Activated T-cell treated with anti-CD3 and anti-CD28 coated beads for 1 hour (primary cell): ENCODE data around the gene IQGAP2.

Experiments used
- DNase-seq: peaks from one replicate; pipeline ENCODE4 v3.0.0-alpha.2; 2020; ENCODE audit warnings: low read depth

Gene IQGAP2

GRCh38 chr5:76451031-76451701, 48.1 kb downstream of the IQGAP2 start:
- no peak for DNase-seq

DNA sequence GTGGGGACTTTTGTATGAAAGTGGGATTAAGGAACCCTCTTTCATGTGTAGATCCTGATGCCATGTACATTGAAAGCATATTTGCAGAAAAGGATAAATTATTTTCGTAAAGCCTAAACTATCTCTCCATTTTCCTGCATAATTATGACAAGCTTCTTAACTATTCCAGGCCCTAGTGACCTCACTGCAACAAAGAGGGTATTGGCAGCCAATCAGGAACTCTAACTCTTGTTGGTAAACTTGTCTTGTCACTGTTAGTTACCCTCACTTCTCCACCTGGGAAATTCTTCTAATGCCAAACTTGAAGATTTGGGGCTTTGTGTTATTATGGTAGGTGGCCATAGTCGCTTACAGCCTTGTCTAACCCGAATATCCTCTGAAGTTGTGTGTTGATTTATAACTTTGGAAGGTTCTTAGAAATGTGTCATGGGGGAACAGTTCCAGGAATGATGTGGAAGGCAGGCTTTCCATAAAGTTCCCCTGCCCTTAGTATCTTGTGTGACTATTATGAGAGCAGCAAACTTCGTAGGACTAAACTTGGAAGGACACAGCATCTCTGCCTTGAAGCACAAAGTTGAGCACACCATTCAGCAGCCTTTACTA, 52.5 kb downstream of the IQGAP2 start:
- DNase-seq, result no peak

- DNase-seq, result no peak
Observed at GRCh38 chr5:76456258-76456657, 53.2 kb downstream of the IQGAP2 start.

- DNase-seq, result no peak
Observed at GRCh38 chr5:76457674-76458485, 54.8 kb downstream of the IQGAP2 start.

- no peak for DNase-seq
Observed at GRCh38 chr5:76458486-76458830, 55.4 kb downstream of the IQGAP2 start.

DNA sequence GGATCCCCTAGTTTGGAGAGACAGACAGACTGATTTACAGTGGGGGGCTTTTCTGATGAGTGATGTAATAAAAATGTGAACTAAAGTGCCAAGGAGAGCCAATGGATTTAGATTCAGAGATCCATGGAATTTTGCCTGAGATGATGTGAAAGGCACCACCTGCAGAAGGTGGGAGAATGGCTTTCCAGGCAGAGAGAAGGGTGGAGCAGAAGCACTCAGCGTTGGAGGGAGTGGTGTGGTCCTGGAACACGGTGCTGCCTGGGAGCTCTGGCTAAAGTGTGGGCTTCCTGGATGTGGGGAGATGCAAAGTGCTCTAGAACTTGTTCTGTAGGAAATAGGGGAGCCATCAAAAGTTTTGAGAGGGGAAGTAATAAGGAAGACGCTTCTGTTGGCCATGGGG, 57.0 kb downstream of the IQGAP2 start:
- no peak for DNase-seq

DNA sequence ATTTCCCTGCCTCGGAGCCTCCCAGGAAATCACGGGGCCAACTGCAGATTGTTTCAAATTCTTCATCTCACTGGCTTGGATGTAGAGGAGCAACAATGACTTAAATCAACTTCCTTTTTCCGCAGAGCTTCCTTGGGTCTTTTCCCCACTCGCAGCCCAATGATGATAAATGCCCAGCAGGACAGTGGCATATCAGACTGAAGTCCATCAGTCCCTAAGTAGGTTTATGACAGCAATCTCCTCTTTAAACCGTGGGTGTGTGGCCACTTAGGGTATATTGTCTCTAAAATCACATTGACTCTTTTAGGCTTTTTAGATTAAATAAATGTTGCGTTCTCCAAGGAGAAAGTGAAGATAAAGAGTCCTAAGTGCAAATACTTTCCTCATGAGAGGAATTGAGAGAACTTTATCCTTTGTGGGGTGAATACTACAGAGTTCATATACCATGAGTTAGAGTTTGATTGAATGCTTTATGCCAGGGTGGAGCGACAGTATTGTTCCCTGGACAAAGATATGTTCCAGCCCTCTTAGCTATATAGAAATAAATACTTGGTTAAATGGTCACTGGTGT, 59.1 kb downstream of the IQGAP2 start:
- DNase-seq, result no peak

GRCh38 chr5:76467216-76467615, 64.1 kb downstream of the IQGAP2 start:
- no peak for DNase-seq

- no peak for DNase-seq
Observed at GRCh38 chr5:76468635-76469425, 65.7 kb downstream of the IQGAP2 start.

DNA sequence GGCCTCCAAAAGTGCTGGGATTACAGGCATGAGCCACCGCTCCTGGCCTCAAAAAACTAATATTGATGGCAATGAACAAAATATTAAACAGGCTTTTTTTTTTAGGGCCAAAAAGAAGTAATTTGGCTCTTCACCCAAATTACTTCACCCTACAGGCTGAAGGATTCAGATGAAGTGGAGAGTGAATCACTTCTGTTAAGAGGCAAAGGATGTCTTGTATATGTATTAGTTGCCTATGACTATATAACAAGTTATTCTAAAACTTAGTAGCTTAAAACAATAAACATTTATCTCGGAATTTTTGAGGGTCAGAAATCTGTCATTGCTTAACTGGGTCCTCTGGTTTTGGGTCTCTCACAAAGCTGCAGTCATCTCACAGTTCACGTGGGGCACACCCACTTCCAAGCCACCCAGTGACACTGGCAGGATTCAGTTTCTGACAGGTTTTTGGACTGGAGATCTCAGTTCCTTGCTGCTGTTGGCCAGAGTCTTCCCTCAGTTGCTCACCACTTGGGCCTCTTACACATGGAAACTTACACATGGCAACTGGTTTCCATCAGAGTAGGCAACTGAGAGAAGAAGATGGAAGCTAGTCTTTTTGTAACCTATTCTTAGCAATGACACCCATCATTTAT, 66.7 kb downstream of the IQGAP2 start:
- no peak for DNase-seq

DNA sequence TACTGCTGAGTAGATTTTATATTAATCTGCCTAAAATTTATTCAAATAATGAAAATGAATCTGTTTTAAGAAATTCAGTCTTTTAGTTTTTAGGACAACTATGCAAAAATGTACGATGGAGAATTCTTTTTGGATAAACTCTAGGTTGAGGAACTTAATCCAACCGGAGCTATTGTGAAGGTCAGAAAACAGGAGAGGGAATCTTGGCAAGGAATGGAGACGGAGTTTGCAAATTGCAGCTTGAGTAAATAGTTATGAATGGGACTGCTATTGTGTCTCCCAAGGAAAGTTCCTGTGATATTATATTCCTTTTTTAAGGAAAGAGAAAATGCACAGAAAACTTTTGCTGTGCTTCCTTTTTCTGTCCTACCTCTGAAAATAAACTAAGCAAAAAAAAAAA, 67.9 kb downstream of the IQGAP2 start:
- DNase-seq, result no peak

DNA sequence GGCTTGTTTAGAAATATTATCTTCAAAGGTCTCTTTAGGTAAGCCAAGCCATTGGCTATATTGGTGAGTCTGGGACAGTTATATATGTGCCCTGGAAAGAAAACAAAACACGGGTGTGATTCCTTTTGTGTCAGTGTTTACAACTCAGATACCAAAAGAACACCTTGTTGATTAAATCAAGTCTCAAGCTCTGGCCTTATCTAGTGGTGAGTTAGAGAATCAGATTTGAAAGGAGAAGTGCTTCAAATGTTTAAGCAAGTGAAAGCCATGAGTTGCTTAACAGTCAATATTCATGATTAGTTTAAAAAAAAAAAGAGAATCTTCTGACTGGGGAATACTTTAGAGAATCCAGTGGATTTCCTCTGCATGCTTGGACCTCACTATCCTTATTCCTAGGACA, 68.3 kb downstream of the IQGAP2 start:
- DNase-seq, result no peak

GRCh38 chr5:76471987-76472334, 68.9 kb downstream of the IQGAP2 start:
- no peak for DNase-seq

- DNase-seq, result no peak
Observed at GRCh38 chr5:76472335-76473008, 69.4 kb downstream of the IQGAP2 start.

- no peak for DNase-seq
Observed at GRCh38 chr5:76473009-76473336, 69.9 kb downstream of the IQGAP2 start.

DNA sequence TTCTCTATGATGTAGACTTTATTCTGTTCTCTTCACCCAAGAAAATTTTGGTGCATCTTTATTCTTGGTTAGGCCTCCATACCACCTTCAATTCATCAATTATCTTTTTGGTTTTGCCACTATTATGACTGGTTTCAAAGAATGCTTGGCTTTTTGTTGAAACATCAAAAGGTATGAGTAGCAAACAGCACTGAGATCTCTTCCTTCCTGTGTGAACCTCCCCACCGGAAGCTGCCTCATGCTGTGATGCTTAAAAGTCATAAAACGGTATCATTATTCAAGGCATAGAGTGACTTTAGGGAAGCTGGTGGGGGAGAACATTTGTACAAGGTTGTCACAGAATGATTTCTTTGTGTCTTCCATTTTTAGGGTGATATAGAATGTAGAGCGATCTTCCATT, 70.6 kb downstream of the IQGAP2 start:
- DNase-seq, result peak; percentile 38

- DNase-seq, result no peak
Observed at GRCh38 chr5:76474377-76474776, 71.3 kb downstream of the IQGAP2 start.

GRCh38 chr5:76475385-76475784, 72.3 kb downstream of the IQGAP2 start:
- DNase-seq, result no peak

GRCh38 chr5:76475936-76476335, 72.9 kb downstream of the IQGAP2 start:
- no peak for DNase-seq

GRCh38 chr5:76476474-76477038, 73.5 kb downstream of the IQGAP2 start:
- no peak for DNase-seq

GRCh38 chr5:76477061-76477460, 74.0 kb downstream of the IQGAP2 start:
- no peak for DNase-seq
